ENCODE data around the gene WDR43. TPM values are rescaled to one million over a fixed set of nuclear protein-coding genes. Genes with fewer than 3 reads are reported as not detected.

WDR43 gene
- total RNA-seq, 1 donor, result 79.3 TPM

DNA sequence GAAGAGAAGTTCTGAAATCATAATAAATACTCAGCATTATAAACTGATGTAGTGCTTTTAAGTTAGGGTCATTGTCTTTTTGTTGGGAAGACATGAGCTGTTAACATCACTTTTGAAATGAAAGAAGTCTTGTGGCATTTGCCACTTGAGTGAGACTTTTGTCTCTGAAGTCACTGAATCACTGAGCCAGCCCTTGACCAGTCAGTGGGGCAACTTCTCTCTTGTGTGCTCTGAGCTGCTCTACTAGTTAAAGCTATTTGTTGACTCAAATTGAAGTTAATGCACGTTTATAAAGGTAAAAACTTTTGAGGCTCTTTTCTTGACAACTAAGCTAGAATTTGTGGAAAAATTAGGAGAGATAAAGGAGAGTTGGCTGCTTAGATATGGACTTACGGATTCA lies 6.7 kb downstream of the WDR43 start:
- no peaks in the 10 kb centered on the region for H3K9me3 ChIP-seq (ENCODE audit: low read depth, low read length)
- peaks cover 88% of the 10 kb centered on the region for H4K20me1 ChIP-seq (ENCODE audit: insufficient read depth, low read length)
- no peak for DNase-seq (ENCODE audit: insufficient read length, low spot score, missing footprints)

DNA sequence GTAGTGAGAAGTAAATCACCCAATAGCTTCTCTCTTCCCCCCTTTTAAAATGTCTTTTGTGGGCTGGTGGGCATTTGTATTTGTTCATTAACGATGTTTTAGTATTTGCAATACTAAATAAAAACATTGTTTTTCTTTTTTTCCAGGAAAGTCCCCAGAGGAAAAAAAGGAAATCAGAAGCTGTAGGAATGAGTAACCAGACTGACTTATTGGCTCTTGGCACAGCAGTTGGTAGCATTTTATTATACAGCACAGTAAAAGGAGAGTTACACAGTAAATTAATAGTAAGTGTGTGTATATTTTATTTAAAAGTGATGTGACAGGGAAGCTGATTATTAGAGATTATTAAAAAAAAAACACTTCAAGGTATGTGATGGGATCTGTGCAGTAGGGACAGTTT lies 7.4 kb downstream of the WDR43 start:
- peaks cover 81% of the 10 kb centered on the region for H4K20me1 ChIP-seq (ENCODE audit: insufficient read depth, low read length)
- no peak overlapping the region for H3K4me2 ChIP-seq (ENCODE audit: insufficient read depth, low read length)

More for the DNA sequence above, 6.7 kb downstream of the WDR43 start:
- H3K27ac ChIP-seq (ENCODE audit: low read depth, low read length), result no peak overlapping the region
- peaks cover 99% of the 10 kb centered on the region for H3K79me2 ChIP-seq (ENCODE audit: insufficient read depth, low read length)
- peaks cover 20% of the 10 kb centered on the region for H3K36me3 ChIP-seq (ENCODE audit: insufficient read depth, low read length)
- no peak overlapping the region for H2AFZ ChIP-seq (ENCODE audit: low read length)
- no peak overlapping the region for H3K4me2 ChIP-seq (ENCODE audit: insufficient read depth, low read length)
- TF ChIP-seq, protein P1, sequence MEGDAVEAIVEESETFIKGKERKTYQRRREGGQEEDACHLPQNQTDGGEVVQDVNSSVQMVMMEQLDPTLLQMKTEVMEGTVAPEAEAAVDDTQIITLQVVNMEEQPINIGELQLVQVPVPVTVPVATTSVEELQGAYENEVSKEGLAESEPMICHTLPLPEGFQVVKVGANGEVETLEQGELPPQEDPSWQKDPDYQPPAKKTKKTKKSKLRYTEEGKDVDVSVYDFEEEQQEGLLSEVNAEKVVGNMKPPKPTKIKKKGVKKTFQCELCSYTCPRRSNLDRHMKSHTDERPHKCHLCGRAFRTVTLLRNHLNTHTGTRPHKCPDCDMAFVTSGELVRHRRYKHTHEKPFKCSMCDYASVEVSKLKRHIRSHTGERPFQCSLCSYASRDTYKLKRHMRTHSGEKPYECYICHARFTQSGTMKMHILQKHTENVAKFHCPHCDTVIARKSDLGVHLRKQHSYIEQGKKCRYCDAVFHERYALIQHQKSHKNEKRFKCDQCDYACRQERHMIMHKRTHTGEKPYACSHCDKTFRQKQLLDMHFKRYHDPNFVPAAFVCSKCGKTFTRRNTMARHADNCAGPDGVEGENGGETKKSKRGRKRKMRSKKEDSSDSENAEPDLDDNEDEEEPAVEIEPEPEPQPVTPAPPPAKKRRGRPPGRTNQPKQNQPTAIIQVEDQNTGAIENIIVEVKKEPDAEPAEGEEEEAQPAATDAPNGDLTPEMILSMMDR (IDR thresholded peaks at IDR 0.05; ENCODE audit: extremely low read depth, low read depth, low read length), result no peak
- peaks cover 38% of the 10 kb centered on the region for H3K4me1 ChIP-seq (ENCODE audit: insufficient read depth, low read length)
- H3K27me3 ChIP-seq (ENCODE audit: insufficient read depth, low read length), result no peaks in the 10 kb centered on the region
- no peak overlapping the region for H3K4me3 ChIP-seq (ENCODE audit: insufficient read depth, low read length)

DNA sequence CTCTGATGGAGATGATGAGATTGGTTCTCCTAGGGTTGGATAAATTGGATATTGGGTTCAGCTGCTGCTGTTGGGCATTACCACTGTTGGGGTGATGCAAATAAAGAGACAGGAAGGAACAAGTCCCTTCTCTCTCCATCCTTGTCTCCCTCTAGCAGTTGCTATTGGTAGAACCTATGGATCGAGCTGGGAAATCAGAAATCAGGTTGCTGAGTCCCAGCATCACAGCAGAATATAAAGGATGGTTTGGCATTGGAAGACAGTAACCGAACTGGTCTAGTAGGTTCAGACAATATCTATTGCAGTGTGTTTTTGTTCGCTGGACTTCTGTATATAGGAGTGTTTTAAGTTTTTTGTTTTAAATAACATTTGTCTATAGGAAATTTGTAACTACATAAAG lies 8.1 kb downstream of the WDR43 start:
- Histone ChIP-seq H3K9me3 (ENCODE audit: low read depth, low read length) (no peaks in the 10 kb centered on the region), H4K20me1 (ENCODE audit: insufficient read depth, low read length) (peaks cover 74% of the 10 kb centered on the region), H3K79me2 (ENCODE audit: insufficient read depth, low read length) (peaks cover 99% of the 10 kb centered on the region), H3K36me3 (ENCODE audit: insufficient read depth, low read length) (peaks cover 31% of the 10 kb centered on the region), H2AFZ (ENCODE audit: low read length) (no peak overlapping the region), H3K27me3 (ENCODE audit: insufficient read depth, low read length) (no peaks in the 10 kb centered on the region), H3K4me2 (ENCODE audit: insufficient read depth, low read length) (no peak overlapping the region), H3K27ac (ENCODE audit: low read depth, low read length) (no peak overlapping the region), H3K4me1 (ENCODE audit: insufficient read depth, low read length) (peaks cover 24% of the 10 kb centered on the region), H3K4me3 (ENCODE audit: insufficient read depth, low read length) (no peak overlapping the region)
- TF ChIP-seq, protein P1 (IDR thresholded peaks at IDR 0.05; ENCODE audit: extremely low read depth, low read depth, low read length), result no peak
- DNase-seq (ENCODE audit: insufficient read length, low spot score, missing footprints), result no peak

More for the DNA sequence above, 7.4 kb downstream of the WDR43 start:
- peaks cover 26% of the 10 kb centered on the region for H3K36me3 ChIP-seq (ENCODE audit: insufficient read depth, low read length)
- TF ChIP-seq, protein P1 (IDR thresholded peaks at IDR 0.05; ENCODE audit: extremely low read depth, low read depth, low read length), result no peak
- no peak for DNase-seq (ENCODE audit: insufficient read length, low spot score, missing footprints)
- no peak overlapping the region for H3K4me3 ChIP-seq (ENCODE audit: insufficient read depth, low read length)
- peak overlapping the region; percentile 5 for H3K27ac ChIP-seq (ENCODE audit: low read depth, low read length)
- H3K79me2 ChIP-seq (ENCODE audit: insufficient read depth, low read length), result peaks cover 99% of the 10 kb centered on the region
- no peaks in the 10 kb centered on the region for H3K27me3 ChIP-seq (ENCODE audit: insufficient read depth, low read length)
- H3K4me1 ChIP-seq (ENCODE audit: insufficient read depth, low read length), result peaks cover 31% of the 10 kb centered on the region
- no peaks in the 10 kb centered on the region for H3K9me3 ChIP-seq (ENCODE audit: low read depth, low read length)
- no peak overlapping the region for H2AFZ ChIP-seq (ENCODE audit: low read length)

DNA sequence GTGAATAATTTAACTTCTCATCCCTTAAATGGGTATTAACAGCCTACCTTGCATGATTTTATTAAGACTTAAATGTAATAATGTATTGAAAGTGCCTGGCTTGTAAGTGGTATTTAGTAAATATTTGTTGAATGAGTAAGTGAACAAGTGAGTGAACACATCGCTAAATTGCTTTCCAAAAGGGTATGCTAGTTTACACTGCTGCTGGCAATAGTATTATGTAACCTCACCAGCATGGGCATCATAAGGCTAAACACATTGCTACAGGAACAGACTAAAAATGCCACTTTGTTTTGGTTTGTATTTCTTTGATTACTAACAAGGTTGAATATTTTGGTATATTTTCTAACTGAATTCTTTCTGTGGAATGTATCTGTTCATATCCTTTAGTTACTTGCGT lies 9.8 kb downstream of the WDR43 start:
- Histone ChIP-seq H3K36me3 (ENCODE audit: insufficient read depth, low read length) (peaks cover 43% of the 10 kb centered on the region), H3K27ac (ENCODE audit: low read depth, low read length) (peak overlapping the region; percentile 38), H2AFZ (ENCODE audit: low read length) (no peak overlapping the region), H3K4me1 (ENCODE audit: insufficient read depth, low read length) (peaks cover 13% of the 10 kb centered on the region), H4K20me1 (ENCODE audit: insufficient read depth, low read length) (peaks cover 61% of the 10 kb centered on the region), H3K4me3 (ENCODE audit: insufficient read depth, low read length) (no peak overlapping the region), H3K79me2 (ENCODE audit: insufficient read depth, low read length) (peaks cover 98% of the 10 kb centered on the region), H3K27me3 (ENCODE audit: insufficient read depth, low read length) (no peaks in the 10 kb centered on the region), H3K9me3 (ENCODE audit: low read depth, low read length) (no peaks in the 10 kb centered on the region), H3K4me2 (ENCODE audit: insufficient read depth, low read length) (no peak overlapping the region)
- TF ChIP-seq, protein P1 (IDR thresholded peaks at IDR 0.05; ENCODE audit: extremely low read depth, low read depth, low read length), result no peak
- no peak for DNase-seq (ENCODE audit: insufficient read length, low spot score, missing footprints)

Measured in osteoblast (primary cell).